K562 treated with DMSO at 1 percent for 48 hours (cell line): Measurements from ENCODE around the gene AKAIN1. TPM values are rescaled to one million over a fixed set of nuclear protein-coding genes. Genes with fewer than 3 reads are reported as not detected.

ENCODE experiments used
- total RNA-seq: library from RNA; unstranded; fragments of 300-600 nt; gene quantifications from 2 replicates; pipeline ENCODE4 v1.2.3, GENCODE V29; 2022; ENCODE audit warnings: low replicate concordance; ENCODE audit errors: extremely low read depth

The AKAIN1 gene, protein sequence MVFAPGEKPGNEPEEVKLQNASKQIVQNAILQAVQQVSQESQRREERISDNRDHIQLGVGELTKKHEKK
- total RNA-seq: not detected in 2 replicates

DNA sequence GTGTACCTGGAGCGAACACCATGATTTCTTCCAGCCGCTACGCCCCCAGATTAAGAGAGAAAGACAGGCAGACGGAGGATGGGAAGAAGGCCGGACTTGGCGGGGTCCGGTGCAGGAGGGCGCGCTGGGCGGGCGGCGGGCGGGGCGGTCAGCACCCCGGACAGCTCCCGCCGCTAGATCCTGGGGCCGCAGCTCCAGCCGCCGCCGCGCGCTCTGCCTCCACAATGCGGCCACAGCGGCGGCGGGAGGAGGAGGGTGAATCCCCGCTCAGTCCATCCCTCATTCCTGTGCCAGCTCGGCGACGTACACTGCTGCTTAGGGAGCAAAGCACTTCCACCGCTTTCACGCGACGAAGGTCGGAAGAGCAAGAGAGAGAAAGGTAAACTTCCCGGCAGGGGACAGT lies at the start of gene AKAIN1:
AKAIN1 (minus strand) TSS at position 226 of the 403 bp plus-strand sequence; CDS start at position 22, 204 bp downstream.

Other genes starting within 250 kb of the AKAIN1 start
- not detected in 2 replicates for gene ZBTB14, start 98.5 kb upstream of the AKAIN1 start, total RNA-seq